ENCODE measurements around the gene ZNF791. TPM values are rescaled to one million over a fixed set of nuclear protein-coding genes. Genes with fewer than 3 reads are reported as not detected.

ZNF791 gene
- total RNA-seq, 2 experiments from 2014 or later = 26.6 to 29.4 TPM

Other genes with a start within 250 kb of the ZNF791 start
- gene ZNF442, start 245.2 kb upstream of the ZNF791 start, total RNA-seq = 1 to 10 TPM; 1.3 to 2.0 TPM
- 1 to 10 TPM; 4.5 to 4.7 TPM for gene ZNF799, start 209.6 kb upstream of the ZNF791 start, total RNA-seq
- 1 to 10 TPM; 5.7 to 6.3 TPM for gene ZNF443, start 169.9 kb upstream of the ZNF791 start, total RNA-seq
- 1 to 10 TPM; 1.7 to 3.1 TPM for gene ZNF709, start 126.1 kb upstream of the ZNF791 start, total RNA-seq
- 10 to 100 TPM; 10.3 to 10.5 TPM for gene ZNF564, start 59.4 kb upstream of the ZNF791 start, total RNA-seq
- gene ZNF490, start 107 bp upstream of the ZNF791 start, total RNA-seq = 10 to 100 TPM; 16.2 to 16.5 TPM
- gene MAN2B1, start 55.8 kb downstream of the ZNF791 start, total RNA-seq = 100 to 1,000 TPM in 1 of 2 experiments, 10 to 100 TPM in 1; 95.5 to 102 TPM
- 10 to 100 TPM; 16.4 to 19.4 TPM for gene WDR83, start 55.9 kb downstream of the ZNF791 start, total RNA-seq
- 100 to 1,000 TPM; 109 to 121 TPM for gene DHPS, start 71.0 kb downstream of the ZNF791 start, total RNA-seq
- gene GNG14, start 77.1 kb downstream of the ZNF791 start, total RNA-seq = not detected
- gene FBXW9, start 85.7 kb downstream of the ZNF791 start, total RNA-seq = 1 to 10 TPM; 6.0 to 6.1 TPM
- 10 to 100 TPM; 84.3 to 93.1 TPM for gene TNPO2, start 113.0 kb downstream of the ZNF791 start, total RNA-seq
- gene TRIR, start 123.8 kb downstream of the ZNF791 start, total RNA-seq = 100 to 1,000 TPM; 206 to 228 TPM
- gene GET3, start 126.6 kb downstream of the ZNF791 start, total RNA-seq = 10 to 100 TPM; 66.8 to 71.5 TPM
- not detected for gene BEST2, start 140.9 kb downstream of the ZNF791 start, total RNA-seq
- gene HOOK2, start 164.6 kb downstream of the ZNF791 start, total RNA-seq = 10 to 100 TPM; 14.4 to 16.9 TPM
- gene JUNB, start 180.6 kb downstream of the ZNF791 start, total RNA-seq = 10 to 100 TPM; 90.4 to 92.9 TPM
- 100 to 1,000 TPM; 250 to 267 TPM for gene PRDX2, start 190.9 kb downstream of the ZNF791 start, total RNA-seq
- 10 to 100 TPM; 17.7 to 30.9 TPM for gene THSD8, start 191.1 kb downstream of the ZNF791 start, total RNA-seq
- 10 to 100 TPM; 49.2 to 64.0 TPM for gene RNASEH2A, start 195.7 kb downstream of the ZNF791 start, total RNA-seq
- gene RTBDN, start 223.7 kb downstream of the ZNF791 start, total RNA-seq = not detected
- gene MAST1, start 227.6 kb downstream of the ZNF791 start, total RNA-seq = 1 to 10 TPM in 1 of 2 experiments, under 1 TPM in 1; 0.89 to 1.3 TPM